Esophagus squamous epithelium (tissue), 5 donors: Measurements from ENCODE around the gene ZNF24. TPM values are rescaled to one million over a fixed set of nuclear protein-coding genes. Genes with fewer than 3 reads are reported as not detected.

Experiments used
- DNase-seq: peaks from one replicate; lab custom pipeline; 2025; lab: John Stamatoyannopoulos, UW
- H3K27ac ChIP-seq, 4 donors: fragments of 200-600 bp; sonication (generic); one replicate each; pipeline ENCODE4 v1.5.1; 2016 to 2019; ENCODE audit warnings: mild to moderate bottlenecking in 1 of 4
- H3K27me3 ChIP-seq, 4 donors: fragments of 200-600 bp; sonication (generic); 1 replicate in 3 of 4; 2 replicates in 1 of 4; pipeline versions ENCODE4 v1.5.1 to v1.6.0; 2017 to 2021; ENCODE audit warnings: antibody characterized with exemption in 1 of 4
- H3K36me3 ChIP-seq, 3 donors: fragments of 200-600 bp; sonication (generic); one replicate each; pipeline ENCODE4 v1.5.1; 2016 to 2019
- H3K4me1 ChIP-seq, 3 donors: fragments of 200-600 bp; sonication (generic); one replicate each; pipeline ENCODE4 v1.5.1; 2017 to 2019
- H3K4me3 ChIP-seq, 4 donors: fragments of 200-600 bp; sonication (generic); 1 replicate in 3 of 4; 2 replicates in 1 of 4; pipeline ENCODE4 v1.5.1; 2016 to 2019; ENCODE audit warnings: mild to moderate bottlenecking in 2 of 4, moderate library complexity in 1 of 4
- H3K9me3 ChIP-seq, 3 donors: fragments of 200-600 bp; sonication (generic); one replicate each; pipeline ENCODE4 v1.5.1; 2016 to 2019
- POLR2A ChIP-seq, 4 donors: fragments of 450-650 bp; IDR thresholded peaks; one replicate each; pipeline ENCODE4 v1.6.1; 2017; ENCODE audit warnings: antibody characterized with exemption in 4 of 4, mild to moderate bottlenecking in 4 of 4, moderate library complexity in 3 of 4
- WGBS, 2 donors: methylation state at CpG; one replicate each; pipeline ENCODE4 v1.1.5; 2018; 5-methylcytosine and 5-hydroxymethylcytosine counted together
- intact Hi-C: fragments of 100-400 bp; cut with DNase I; formaldehyde crosslinking; loops from one replicate; pipeline ENCODE4 v1.15.0; 2022
- total RNA-seq, 4 donors: library from RNA; depleted of rRNA; stranded (reverse); fragments of >200 nt; gene quantifications; one replicate each; pipeline ENCODE4 v1.1.0, GENCODE V29; 2016
- TF ChIP-seq, protein P1 (sequence below), 6 experiments: fragments of 450-650 bp in 4 of 6; fragments of 200-600 bp in 2 of 6; sonication (generic) in 2 of 6; IDR thresholded peaks; one replicate each; pipeline ENCODE4 v1.5.1; 2016 to 2019; ENCODE audit warnings: antibody characterized with exemption in 6 of 6, mild to moderate bottlenecking in 4 of 6, moderate library complexity in 4 of 6
- donor health status: DM: yes; HTN: yes; CAD: no.

Gene ZNF24
- total RNA-seq, 4 donors from 2014 or later, result 20.8 to 30.3 (median 23.4) TPM

DNA sequence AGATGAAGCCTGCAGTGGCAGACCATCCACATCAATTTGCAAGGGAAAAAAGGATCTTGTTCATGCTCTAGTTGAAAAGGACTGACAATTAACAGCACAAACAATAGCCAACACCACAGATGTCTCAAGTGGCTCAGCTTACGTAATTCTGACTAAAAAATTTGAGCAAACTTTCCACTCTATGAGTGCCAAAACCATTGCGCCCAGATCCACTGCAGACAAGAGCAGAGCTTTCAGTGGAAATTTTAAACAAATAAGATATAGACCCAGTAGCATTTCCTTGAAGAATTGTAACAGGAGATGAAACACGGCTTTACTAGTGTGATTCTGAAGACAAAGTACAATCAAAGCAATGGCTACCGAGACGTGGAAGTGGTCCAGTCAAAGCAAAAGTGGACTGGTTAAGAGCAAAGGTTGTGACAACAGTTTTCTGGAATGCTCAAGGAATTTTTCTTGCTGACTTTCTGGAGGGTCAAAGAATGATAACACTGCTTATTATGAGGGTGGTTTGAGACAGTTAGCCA, 44.9 kb upstream of the ZNF24 start:
- 8 to 37% methylated on average over 5 of the region's 5 CpGs for WGBS, 2 donors
- DNase-seq, result no peak
- intact Hi-C loops, result no loop called here
- Histone ChIP-seq H3K27ac (peak overlapping the region in 2 of 4 donors; percentile 39 to 50), H3K27me3 (peaks cover 0 to 7% (median 0%) of the 10 kb centered on the region in 4 donors), H3K9me3 (no peaks in the 10 kb centered on the region), H3K4me1 (no peaks in the 10 kb centered on the region), H3K36me3 (no peaks in the 10 kb centered on the region), H3K4me3 (peak overlapping the region in 1 of 4 donors; percentile 27)
- TF ChIP-seq POLR2A (IDR thresholded peaks at IDR 0.05), result no peak
- TF ChIP-seq, protein P1, sequence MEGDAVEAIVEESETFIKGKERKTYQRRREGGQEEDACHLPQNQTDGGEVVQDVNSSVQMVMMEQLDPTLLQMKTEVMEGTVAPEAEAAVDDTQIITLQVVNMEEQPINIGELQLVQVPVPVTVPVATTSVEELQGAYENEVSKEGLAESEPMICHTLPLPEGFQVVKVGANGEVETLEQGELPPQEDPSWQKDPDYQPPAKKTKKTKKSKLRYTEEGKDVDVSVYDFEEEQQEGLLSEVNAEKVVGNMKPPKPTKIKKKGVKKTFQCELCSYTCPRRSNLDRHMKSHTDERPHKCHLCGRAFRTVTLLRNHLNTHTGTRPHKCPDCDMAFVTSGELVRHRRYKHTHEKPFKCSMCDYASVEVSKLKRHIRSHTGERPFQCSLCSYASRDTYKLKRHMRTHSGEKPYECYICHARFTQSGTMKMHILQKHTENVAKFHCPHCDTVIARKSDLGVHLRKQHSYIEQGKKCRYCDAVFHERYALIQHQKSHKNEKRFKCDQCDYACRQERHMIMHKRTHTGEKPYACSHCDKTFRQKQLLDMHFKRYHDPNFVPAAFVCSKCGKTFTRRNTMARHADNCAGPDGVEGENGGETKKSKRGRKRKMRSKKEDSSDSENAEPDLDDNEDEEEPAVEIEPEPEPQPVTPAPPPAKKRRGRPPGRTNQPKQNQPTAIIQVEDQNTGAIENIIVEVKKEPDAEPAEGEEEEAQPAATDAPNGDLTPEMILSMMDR (IDR thresholded peaks at IDR 0.05), result no peak

DNA sequence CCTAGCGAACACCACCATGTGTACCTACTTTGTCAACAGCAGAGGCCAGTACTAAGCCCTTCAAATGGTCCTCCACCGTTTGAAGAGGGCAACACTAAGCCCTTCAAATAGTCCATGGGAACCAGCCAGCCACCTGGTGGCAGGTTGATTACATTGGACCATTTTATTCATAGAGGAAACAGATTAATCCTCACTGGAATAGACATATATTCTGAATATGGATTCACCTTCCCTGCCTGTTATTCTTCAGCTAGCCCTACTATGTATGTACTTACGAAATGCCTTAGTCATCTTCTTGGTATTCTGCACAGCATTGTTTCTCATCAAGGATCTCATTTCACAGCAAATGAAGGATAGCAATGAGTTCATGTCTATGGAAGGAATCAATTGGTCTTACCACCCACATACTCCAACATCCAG, 42.9 kb upstream of the ZNF24 start:
- Histone ChIP-seq H3K4me3 (no peak overlapping the region), H3K36me3 (no peaks in the 10 kb centered on the region), H3K27me3 (peaks cover 0 to 16% (median 0%) of the 10 kb centered on the region in 4 donors), H3K27ac (no peak overlapping the region), H3K9me3 (no peaks in the 10 kb centered on the region), H3K4me1 (no peaks in the 10 kb centered on the region)
- TF ChIP-seq POLR2A (IDR thresholded peaks at IDR 0.05), result no peak
- TF ChIP-seq, protein P1 (IDR thresholded peaks at IDR 0.05), result peak in 2 of 6 experiments; percentile 5 to 32
- intact Hi-C loops, result no loop called here
- 52 to 59% methylated on average over 3 of the region's 3 CpGs for WGBS, 2 donors
- no peak for DNase-seq

DNA sequence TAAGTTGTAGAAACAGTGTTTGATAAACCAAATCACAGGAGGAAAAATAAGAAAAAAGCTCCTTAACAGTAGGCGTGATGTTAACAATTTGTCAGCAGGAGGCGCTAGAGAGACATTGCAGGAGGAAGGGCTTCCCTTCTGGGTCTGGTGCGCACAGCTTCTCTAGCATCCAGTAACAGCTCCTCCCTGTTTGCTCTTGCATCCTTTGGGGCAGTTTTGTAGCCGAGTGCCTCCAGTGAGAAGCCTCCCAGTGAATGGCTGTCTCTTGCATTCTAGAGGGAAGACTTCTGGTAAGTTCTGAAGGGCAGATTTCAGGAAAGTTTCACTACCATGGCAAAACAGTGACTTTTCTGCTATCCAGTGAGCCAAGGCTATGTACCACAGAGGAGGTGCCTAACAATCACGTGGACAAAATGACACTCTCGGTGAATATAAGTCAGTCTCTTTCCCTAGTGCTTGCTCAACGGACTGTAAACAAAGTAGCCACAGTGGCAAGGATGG, 42.4 kb upstream of the ZNF24 start:
- TF ChIP-seq, protein P1 (IDR thresholded peaks at IDR 0.05), result peak; percentile 74 to 93 (median 82)
- no peak for TF ChIP-seq POLR2A (IDR thresholded peaks at IDR 0.05)
- H3K9me3 ChIP-seq, result no peaks in the 10 kb centered on the region
- no peak for DNase-seq
- intact Hi-C loops, result no loop called here
- no peak overlapping the region for H3K27ac ChIP-seq
- no peaks in the 10 kb centered on the region for H3K36me3 ChIP-seq
- peaks cover 0 to 16% (median 0%) of the 10 kb centered on the region in 4 donors for H3K27me3 ChIP-seq
- no peaks in the 10 kb centered on the region for H3K4me1 ChIP-seq
- WGBS, 2 donors, result 15% methylated on average over 7 of the region's 7 CpGs
- no peak overlapping the region for H3K4me3 ChIP-seq

DNA sequence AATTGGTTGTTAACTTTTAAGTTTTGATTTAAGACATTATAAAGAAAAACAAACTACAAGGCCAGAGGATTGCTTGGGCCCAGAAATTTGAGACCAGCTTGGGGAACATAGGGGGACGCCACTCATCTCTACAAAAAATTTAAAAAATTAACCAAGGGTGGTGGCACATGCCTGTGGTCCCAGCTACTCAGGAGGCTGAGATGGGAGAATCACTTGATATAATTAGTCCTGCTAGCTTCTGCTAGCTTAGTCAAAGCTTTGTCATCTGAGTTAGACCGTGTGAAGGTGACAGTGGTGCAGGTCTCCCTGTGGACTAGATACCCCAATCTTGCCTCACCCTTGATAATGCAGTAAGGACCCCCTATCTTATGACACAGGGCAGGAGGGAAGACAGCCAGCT, 38.9 kb upstream of the ZNF24 start:
- TF ChIP-seq, protein P1 (IDR thresholded peaks at IDR 0.05), result no peak
- TF ChIP-seq POLR2A (IDR thresholded peaks at IDR 0.05), result no peak
- Histone ChIP-seq H3K9me3 (no peaks in the 10 kb centered on the region), H3K4me1 (no peaks in the 10 kb centered on the region), H3K36me3 (no peaks in the 10 kb centered on the region), H3K27me3 (peaks cover 0 to 16% (median 0%) of the 10 kb centered on the region in 4 donors), H3K4me3 (no peak overlapping the region), H3K27ac (no peak overlapping the region)
- 81 to 91% methylated on average over 2 of the region's 2 CpGs for WGBS, 2 donors
- intact Hi-C loops, result no loop called here
- DNase-seq, result no peak

DNA sequence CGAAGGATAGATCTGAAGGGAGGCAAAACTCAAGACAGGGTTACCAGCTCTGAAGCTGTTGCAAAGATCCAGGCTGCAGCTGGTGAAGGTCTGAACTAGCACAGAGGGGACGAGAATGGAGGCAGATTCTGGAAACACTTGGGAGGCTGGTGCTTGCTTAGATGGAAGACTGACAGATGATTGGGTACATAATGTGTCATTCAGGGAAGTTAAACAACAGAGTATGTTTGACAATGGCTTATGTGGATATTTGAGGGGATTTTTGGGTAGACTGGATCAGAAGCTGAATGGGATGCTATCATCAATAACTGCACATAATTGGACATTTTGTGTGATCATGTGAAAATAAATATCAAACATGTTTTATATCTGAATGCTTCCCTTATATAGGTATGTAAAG, 35.2 kb upstream of the ZNF24 start:
- Histone ChIP-seq H3K4me1 (peaks cover 3 to 17% (median 5%) of the 10 kb centered on the region in 3 donors), H3K27me3 (peaks cover 0 to 9% (median 0%) of the 10 kb centered on the region in 4 donors), H3K36me3 (no peaks in the 10 kb centered on the region), H3K4me3 (no peak overlapping the region), H3K27ac (no peak overlapping the region), H3K9me3 (no peaks in the 10 kb centered on the region)
- intact Hi-C loops, result no loop called here
- TF ChIP-seq, protein P1 (IDR thresholded peaks at IDR 0.05), result no peak
- no peak for TF ChIP-seq POLR2A (IDR thresholded peaks at IDR 0.05)
- DNase-seq, result no peak
- WGBS, 2 donors, result 73 to 77% methylated on average over 2 of the region's 2 CpGs
